ENCODE measurements around the gene ANO7.
"Not testable (repeated sequence)": the region's sequence is repeated elsewhere in the genome, so short reads cannot be mapped to it uniquely, and the experiment has no call there.

Gene ANO7

GRCh38 chr2:241193271-241193670, 4.8 kb downstream of the ANO7 start:
- DNase-seq (ENCODE audit: low spot score), result no peak

- DNase-seq (ENCODE audit: low spot score), result no peak
Observed at GRCh38 chr2:241194811-241195210, 6.3 kb downstream of the ANO7 start.

GRCh38 chr2:241195506-241196130, 7.1 kb downstream of the ANO7 start:
- no peak for DNase-seq (ENCODE audit: low spot score)

- not testable (repeated sequence) for DNase-seq (ENCODE audit: low spot score)
Observed at GRCh38 chr2:241197246-241197645, 8.8 kb downstream of the ANO7 start.

GRCh38 chr2:241197947-241198346, 9.5 kb downstream of the ANO7 start:
- no peak for DNase-seq (ENCODE audit: low spot score)

GRCh38 chr2:241198381-241199279, 10.2 kb downstream of the ANO7 start:
- DNase-seq (ENCODE audit: low spot score), result no peak

GRCh38 chr2:241199286-241199685, 10.8 kb downstream of the ANO7 start:
- no peak for DNase-seq (ENCODE audit: low spot score)

- no peak for DNase-seq (ENCODE audit: low spot score)
Observed at GRCh38 chr2:241199897-241200821, 11.7 kb downstream of the ANO7 start.

- DNase-seq (ENCODE audit: low spot score), result no peak
Observed at GRCh38 chr2:241200822-241201395, 12.4 kb downstream of the ANO7 start.

- no peak for DNase-seq (ENCODE audit: low spot score)
Observed at GRCh38 chr2:241201445-241202267, 13.2 kb downstream of the ANO7 start.

- DNase-seq (ENCODE audit: low spot score), result no peak
Observed at GRCh38 chr2:241202268-241202585, 13.8 kb downstream of the ANO7 start.

- DNase-seq (ENCODE audit: low spot score), result no peak
Observed at GRCh38 chr2:241202681-241203080, 14.2 kb downstream of the ANO7 start.

GRCh38 chr2:241203218-241204009, 14.9 kb downstream of the ANO7 start:
- DNase-seq (ENCODE audit: low spot score), result no peak

- no peak for DNase-seq (ENCODE audit: low spot score)
Observed at GRCh38 chr2:241204010-241204384, 15.5 kb downstream of the ANO7 start.

- DNase-seq (ENCODE audit: low spot score), result no peak
Observed at GRCh38 chr2:241204490-241204889, 16.0 kb downstream of the ANO7 start.

- DNase-seq (ENCODE audit: low spot score), result no peak
Observed at GRCh38 chr2:241205086-241205485, 16.6 kb downstream of the ANO7 start.

- no peak for DNase-seq (ENCODE audit: low spot score)
Observed at GRCh38 chr2:241207151-241207550, 18.7 kb downstream of the ANO7 start.

GRCh38 chr2:241207641-241208040, 19.2 kb downstream of the ANO7 start:
- no peak for DNase-seq (ENCODE audit: low spot score)

- no peak for DNase-seq (ENCODE audit: low spot score)
Observed at GRCh38 chr2:241208058-241208457, 19.6 kb downstream of the ANO7 start.

GRCh38 chr2:241209271-241209670, 20.8 kb downstream of the ANO7 start:
- DNase-seq (ENCODE audit: low spot score), result no peak

- DNase-seq (ENCODE audit: low spot score), result no peak
Observed at GRCh38 chr2:241211276-241211675, 22.8 kb downstream of the ANO7 start.

All from HuH-7 (cell line).